ENCODE measurements around the gene CLEC2D.
A peak's percentile ranks its signal among the peaks of the same experiment; 100 is the strongest.
"Not testable (repeated sequence)": the region's sequence is repeated elsewhere in the genome, so short reads cannot be mapped to it uniquely, and the experiment has no call there.

The CLEC2D gene

GRCh38 chr12:9669534-9669933 is at the start of gene CLEC2D:
CLEC2D (plus strand) TSS chr12:9669713; CDS start chr12:9669735, 22 bp downstream.
- peaks cover 4% of the 10 kb centered on the region for H3K9me3 Mint-ChIP-seq
- ATAC-seq (peak; percentile 64), DNase-seq (peak; percentile 54)
- peaks cover 71% of the 10 kb centered on the region for H3K36me3 Mint-ChIP-seq (ENCODE audit: low read depth)
- peaks cover 70% of the 10 kb centered on the region for H3K4me1 Mint-ChIP-seq
- H3K27ac Mint-ChIP-seq = peak within 1 kb of the TSS; percentile 99
- peak within 1 kb of the TSS; percentile 91 for H3K4me3 Mint-ChIP-seq
- peaks cover 2% of the 10 kb centered on the region for H3K27me3 Mint-ChIP-seq

- H3K27me3 Mint-ChIP-seq = no peaks in the 10 kb centered on the region
- H3K4me3 Mint-ChIP-seq = no peak overlapping the region
- ATAC-seq = no peak
- DNase-seq = no peak
- peaks cover 19% of the 10 kb centered on the region for H3K36me3 Mint-ChIP-seq (ENCODE audit: low read depth)
- peaks cover 18% of the 10 kb centered on the region for H3K9me3 Mint-ChIP-seq
- H3K27ac Mint-ChIP-seq = no peak overlapping the region
- peaks cover 9% of the 10 kb centered on the region for H3K4me1 Mint-ChIP-seq
Measured at GRCh38 chr12:9625019-9625418, 44.5 kb upstream of the CLEC2D start.

- H3K27ac Mint-ChIP-seq = no peak overlapping the region
- no peak for ATAC-seq
- H3K36me3 Mint-ChIP-seq (ENCODE audit: low read depth) = peaks cover 18% of the 10 kb centered on the region
- H3K4me3 Mint-ChIP-seq = no peak overlapping the region
- DNase-seq = no peak
- H3K9me3 Mint-ChIP-seq = peaks cover 18% of the 10 kb centered on the region
- peaks cover 9% of the 10 kb centered on the region for H3K4me1 Mint-ChIP-seq
- H3K27me3 Mint-ChIP-seq = no peaks in the 10 kb centered on the region
Measured at GRCh38 chr12:9626291-9626690, 43.2 kb upstream of the CLEC2D start.

- DNase-seq = no peak
- peaks cover 18% of the 10 kb centered on the region for H3K9me3 Mint-ChIP-seq
- peak; percentile 20 for ATAC-seq
- H3K27ac Mint-ChIP-seq = no peak overlapping the region
- peaks cover 18% of the 10 kb centered on the region for H3K36me3 Mint-ChIP-seq (ENCODE audit: low read depth)
- peaks cover 9% of the 10 kb centered on the region for H3K4me1 Mint-ChIP-seq
- H3K27me3 Mint-ChIP-seq = no peaks in the 10 kb centered on the region
- H3K4me3 Mint-ChIP-seq = no peak overlapping the region
Measured at GRCh38 chr12:9626821-9627220, 42.7 kb upstream of the CLEC2D start.

GRCh38 chr12:9632766-9633165 is 36.7 kb upstream of the CLEC2D start:
- ATAC-seq (no peak), DNase-seq (no peak)
- Mint-ChIP-seq H3K27me3 (no peaks in the 10 kb centered on the region), H3K9me3 (no peaks in the 10 kb centered on the region), H3K4me3 (no peak overlapping the region), H3K27ac (no peak overlapping the region), H3K4me1 (peaks cover 41% of the 10 kb centered on the region), H3K36me3 (ENCODE audit: low read depth) (peaks cover 16% of the 10 kb centered on the region)

GRCh38 chr12:9634177-9634803 is 35.2 kb upstream of the CLEC2D start:
- peaks cover 49% of the 10 kb centered on the region for H3K4me1 Mint-ChIP-seq
- H3K27me3 Mint-ChIP-seq = no peaks in the 10 kb centered on the region
- H3K27ac Mint-ChIP-seq = peak overlapping the region; percentile 82
- H3K9me3 Mint-ChIP-seq = no peaks in the 10 kb centered on the region
- peaks cover 20% of the 10 kb centered on the region for H3K36me3 Mint-ChIP-seq (ENCODE audit: low read depth)
- peak overlapping the region; percentile 54 for H3K4me3 Mint-ChIP-seq
- DNase-seq (peak; percentile 84), ATAC-seq (peak; percentile 65)

- Mint-ChIP-seq H3K9me3 (peaks cover 4% of the 10 kb centered on the region), H3K27me3 (no peaks in the 10 kb centered on the region), H3K4me3 (peak overlapping the region; percentile 5), H3K36me3 (ENCODE audit: low read depth) (peaks cover 24% of the 10 kb centered on the region), H3K4me1 (peaks cover 52% of the 10 kb centered on the region), H3K27ac (peak overlapping the region; percentile 57)
- DNase-seq (no peak), ATAC-seq (no peak)
Measured at GRCh38 chr12:9634969-9635754, 34.4 kb upstream of the CLEC2D start.

GRCh38 chr12:9636150-9636850 is 33.2 kb upstream of the CLEC2D start:
- H3K9me3 Mint-ChIP-seq = peaks cover 11% of the 10 kb centered on the region
- H3K27ac Mint-ChIP-seq = peak overlapping the region; percentile 57
- ATAC-seq (no peak), DNase-seq (no peak)
- no peak overlapping the region for H3K4me3 Mint-ChIP-seq
- no peaks in the 10 kb centered on the region for H3K27me3 Mint-ChIP-seq
- H3K36me3 Mint-ChIP-seq (ENCODE audit: low read depth) = peaks cover 32% of the 10 kb centered on the region
- peaks cover 52% of the 10 kb centered on the region for H3K4me1 Mint-ChIP-seq

GRCh38 chr12:9636851-9637206 is 32.7 kb upstream of the CLEC2D start:
- peaks cover 52% of the 10 kb centered on the region for H3K4me1 Mint-ChIP-seq
- no peak for DNase-seq
- H3K4me3 Mint-ChIP-seq = no peak overlapping the region
- H3K27me3 Mint-ChIP-seq = no peaks in the 10 kb centered on the region
- H3K27ac Mint-ChIP-seq = peak overlapping the region; percentile 40
- H3K9me3 Mint-ChIP-seq = peaks cover 15% of the 10 kb centered on the region
- no peak for ATAC-seq
- H3K36me3 Mint-ChIP-seq (ENCODE audit: low read depth) = peaks cover 36% of the 10 kb centered on the region

- Mint-ChIP-seq H3K27ac (no peak overlapping the region), H3K36me3 (ENCODE audit: low read depth) (peaks cover 49% of the 10 kb centered on the region), H3K27me3 (no peaks in the 10 kb centered on the region), H3K4me1 (peaks cover 64% of the 10 kb centered on the region), H3K9me3 (peaks cover 30% of the 10 kb centered on the region), H3K4me3 (no peak overlapping the region)
- ATAC-seq (no peak), DNase-seq (no peak)
Measured at GRCh38 chr12:9640024-9640423, 29.5 kb upstream of the CLEC2D start.

- Mint-ChIP-seq H3K27me3 (no peaks in the 10 kb centered on the region), H3K36me3 (ENCODE audit: low read depth) (peaks cover 50% of the 10 kb centered on the region), H3K4me3 (peak overlapping the region; percentile 40), H3K27ac (peak overlapping the region; percentile 52), H3K4me1 (peaks cover 66% of the 10 kb centered on the region), H3K9me3 (peaks cover 38% of the 10 kb centered on the region)
- ATAC-seq (peak; percentile 18), DNase-seq (no peak)
Measured at GRCh38 chr12:9642606-9643265, 26.8 kb upstream of the CLEC2D start.

- no peaks in the 10 kb centered on the region for H3K27me3 Mint-ChIP-seq
Measured at GRCh38 chr12:9643266-9643660, 26.2 kb upstream of the CLEC2D start.

GRCh38 chr12:9644985-9645551 is 24.4 kb upstream of the CLEC2D start:
- not testable (repeated sequence) for H3K27me3 Mint-ChIP-seq
- peaks cover 34% of the 10 kb centered on the region for H3K9me3 Mint-ChIP-seq
- DNase-seq = peak; percentile 44
- peak; percentile 18 for ATAC-seq
- peak overlapping the region; percentile 72 for H3K4me3 Mint-ChIP-seq
- H3K36me3 Mint-ChIP-seq (ENCODE audit: low read depth) = peaks cover 56% of the 10 kb centered on the region
- peaks cover 57% of the 10 kb centered on the region for H3K4me1 Mint-ChIP-seq
- H3K27ac Mint-ChIP-seq = peak overlapping the region; percentile 85

More at GRCh38 chr12:9643266-9643660, 26.2 kb upstream of the CLEC2D start:
- H3K9me3 Mint-ChIP-seq = peaks cover 38% of the 10 kb centered on the region
- DNase-seq = no peak
- H3K36me3 Mint-ChIP-seq (ENCODE audit: low read depth) = peaks cover 50% of the 10 kb centered on the region
- H3K4me1 Mint-ChIP-seq = peaks cover 66% of the 10 kb centered on the region
- ATAC-seq = no peak
- peak overlapping the region; percentile 40 for H3K4me3 Mint-ChIP-seq
- H3K27ac Mint-ChIP-seq = peak overlapping the region; percentile 54

All from activated naive CD8-positive, alpha-beta T cell treated with anti-CD3 and anti-CD28 coated beads, Interleukin-2, amount 50 U/mL, for 24 hours (primary cell).